ENCODE results near the gene GRM8. TPM values are rescaled to one million over a fixed set of nuclear protein-coding genes. Genes with fewer than 3 reads are reported as not detected.

GRM8 gene
- total and polyA plus RNA-seq, 10 of the 15 experiments (the other 5 are each of a cell fraction or from before 2014, with no cell fraction given) = 0.33 to 7.1 (median 0.45) TPM; not detected in 2

- RAD21 ChIA-PET (ENCODE audit: unreplicated experiment) = no interaction called here
- Histone ChIP-seq H3K27me3 (replicated peaks in 1 of 2; ENCODE audit: control insufficient read depth in 2 of 2, insufficient read depth in 2 of 2, low read length in 1 of 2) (no peaks in the 10 kb centered on the region), H3K36me3 (ENCODE audit: control insufficient read depth in 2 of 2, insufficient read depth in 2 of 2, low read length in 1 of 2) (no peaks in the 10 kb centered on the region), H3K9me3 (replicated peaks; ENCODE audit: control insufficient read depth, insufficient read depth, low read length) (no peaks in the 10 kb centered on the region; the same call in 1 of the 3 replicates), H3K4me2 (ENCODE audit: control insufficient read depth, insufficient read depth) (no peak overlapping the region), H3K27ac (ENCODE audit: control insufficient read depth, insufficient read depth) (no peak overlapping the region), H4K20me1 (ENCODE audit: control insufficient read depth, insufficient read depth) (no peaks in the 10 kb centered on the region), H3K9ac (ENCODE audit: control insufficient read depth, insufficient read depth, low read length) (no peak overlapping the region), H3K79me2 (ENCODE audit: control insufficient read depth, insufficient read depth, low read length) (no peaks in the 10 kb centered on the region), H2AFZ (ENCODE audit: control insufficient read depth, low read depth, low read length) (no peak overlapping the region), H3K4me1 (ENCODE audit: control insufficient read depth, insufficient read depth, low read length) (peaks cover 11% of the 10 kb centered on the region), H3K4me3 (no peak overlapping the region)
- DNase-seq (ENCODE audit: low read depth, low spot score) (no peak), ATAC-seq (no peak), FAIRE-seq (no peak)
- no TSS peak for BruUV-seq (replicated peaks)
- in situ Hi-C loops (cut with MboI) (no loop called here), intact Hi-C loops (cut with micrococcal nuclease; ENCODE audit: unreplicated experiment) (no loop called here)
- 50% methylated on average over 2 of the region's 2 CpGs for WGBS (ENCODE audit: insufficient coverage, insufficient replicate concordance, low lambda C conversion rate, missing lambda C conversion rate)
- CTCF ChIA-PET = no interaction called here
- POLR2A ChIA-PET = interaction anchor here (0.7 kb wide), 1 partner anchor 51 kb away, joined by 4 read pairs; no protein-coding TSS in a partner anchor
- TF ChIP-seq BRCA1 (IDR thresholded peaks at IDR 0.05; ENCODE audit: low read depth, low read length) (no peak), CREB1 (IDR thresholded peaks at IDR 0.05; ENCODE audit: low read depth) (no peak), ZNF622 (IDR thresholded peaks at IDR 0.05) (no peak), RB1 (IDR thresholded peaks at IDR 0.05; ENCODE audit: borderline replicate concordance) (no peak), POU2F2 (IDR thresholded peaks at IDR 0.05; ENCODE audit: borderline replicate concordance, low read depth, low read length) (no peak), HDGF (IDR thresholded peaks at IDR 0.05) (no peak), ZSCAN29 (IDR thresholded peaks at IDR 0.05) (no peak), PRDM15 (CRISPR knock-in tag; IDR thresholded peaks at IDR 0.05) (no peak), BHLHE40 (IDR thresholded peaks at IDR 0.05; ENCODE audit: borderline replicate concordance in 1 of 2, low read depth in 2 of 2, low read length in 1 of 2) (no peak), PBX3 (IDR thresholded peaks at IDR 0.05; ENCODE audit: insufficient replicate concordance, low read depth, low read length) (no peak), POLR2AphosphoS2 (IDR thresholded peaks at IDR 0.05; ENCODE audit: low read depth, low read length) (no peak), CREM (IDR thresholded peaks at IDR 0.05; ENCODE audit: low read depth) (no peak), ZNF384 (IDR thresholded peaks at IDR 0.05; ENCODE audit: borderline replicate concordance, low read depth, low read length) (no peak), MLLT1 (IDR thresholded peaks at IDR 0.05) (no peak), CHD4 (IDR thresholded peaks at IDR 0.05) (no peak), ZBTB4 (CRISPR knock-in tag; IDR thresholded peaks at IDR 0.05) (no peak)
- SMC1A ChIA-PET (ENCODE audit: uncharacterized antibody, unreplicated experiment) = interaction anchor here (1.1 to 2.1 kb wide), 4 partner anchors 11 to 59 kb away, joined by 3 to 6 read pairs (median 6); no protein-coding TSS in a partner anchor
These were observed 536.4 kb downstream of the GRM8 start for GRCh38 chr7:126716321-126716720.

Measured in GM12878 (cell line).